Measurements from ENCODE around the gene ATP11C.

The ATP11C gene

DNA sequence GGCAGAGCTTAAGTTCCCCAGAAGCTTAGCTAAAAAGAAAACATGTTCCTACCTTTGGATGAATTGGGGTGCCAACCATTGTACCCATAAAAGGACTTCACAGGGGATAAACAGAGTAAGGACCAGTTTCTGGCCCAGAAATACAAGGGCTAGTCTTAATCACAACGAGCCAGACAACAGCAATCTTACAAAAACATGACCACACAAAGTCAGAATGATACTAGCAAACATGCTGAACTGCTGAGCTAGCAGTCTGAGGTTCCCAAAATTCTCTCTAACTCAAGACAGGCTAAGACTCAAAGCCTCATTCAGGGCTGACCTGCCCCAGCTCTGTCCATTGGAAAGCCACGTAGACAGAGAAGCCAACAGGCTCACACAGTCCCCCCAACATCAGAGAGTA is 40.3 kb downstream of the ATP11C start:
- Histone ChIP-seq H3K36me3 (ENCODE audit: insufficient read depth, low read length) (no peaks in the 10 kb centered on the region), H2AFZ (ENCODE audit: low read length, unreplicated experiment) (no peak overlapping the region), H3K4me3 (ENCODE audit: low read depth, low read length) (no peak overlapping the region), H3K79me2 (ENCODE audit: control insufficient read depth, insufficient read depth, low read length, unreplicated experiment) (peaks cover 17% of the 10 kb centered on the region), H3K27me3 (ENCODE audit: insufficient read depth, low read length) (no peaks in the 10 kb centered on the region), H3K27ac (ENCODE audit: low read depth, low read length) (no peak overlapping the region), H3K4me1 (ENCODE audit: control insufficient read depth, insufficient read depth, low read length, unreplicated experiment) (peaks cover 25% of the 10 kb centered on the region)

DNA sequence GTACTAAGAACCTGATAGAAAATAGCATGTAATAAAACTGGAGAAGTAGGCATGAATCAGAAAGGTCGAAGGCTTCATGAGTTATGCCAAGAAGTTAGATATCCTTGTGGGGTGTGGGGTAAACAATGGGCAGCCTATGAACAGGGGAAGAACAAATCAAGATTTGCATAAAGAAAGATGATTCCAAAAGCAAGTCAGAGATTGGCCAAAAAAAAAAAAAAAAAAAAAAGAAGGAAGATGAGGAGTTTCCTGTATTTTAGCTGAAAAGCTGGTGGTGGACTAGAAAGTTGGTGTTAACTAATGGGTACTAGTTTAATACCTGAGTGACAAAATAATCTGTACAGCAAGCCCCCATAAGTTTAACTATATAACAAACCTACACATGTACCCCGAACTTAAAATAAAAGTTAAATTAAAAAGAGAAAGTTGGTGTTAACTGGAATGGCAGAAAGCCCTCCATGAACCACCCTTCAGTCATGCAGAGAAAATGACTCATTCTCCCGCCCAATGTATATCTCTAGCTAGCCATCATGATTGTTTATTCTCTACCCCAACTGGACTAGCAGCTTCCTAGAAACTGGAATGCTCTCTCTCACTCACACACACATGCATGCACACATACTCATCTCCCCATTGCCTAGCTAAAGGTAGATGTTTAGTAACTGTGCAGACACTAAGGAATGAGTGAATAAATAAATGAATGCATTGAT is 41.7 kb downstream of the ATP11C start:
- peaks cover 17% of the 10 kb centered on the region for H3K79me2 ChIP-seq (ENCODE audit: control insufficient read depth, insufficient read depth, low read length, unreplicated experiment)
- peak overlapping the region; percentile 77 for H3K27ac ChIP-seq (ENCODE audit: low read depth, low read length)
- H3K4me1 ChIP-seq (ENCODE audit: control insufficient read depth, insufficient read depth, low read length, unreplicated experiment), result peaks cover 25% of the 10 kb centered on the region
- H3K4me3 ChIP-seq (ENCODE audit: low read depth, low read length), result peak overlapping the region; percentile 43; the same call in 1 of the 2 replicates
- H3K27me3 ChIP-seq (ENCODE audit: insufficient read depth, low read length), result no peaks in the 10 kb centered on the region
- H3K36me3 ChIP-seq (ENCODE audit: insufficient read depth, low read length), result no peaks in the 10 kb centered on the region
- H2AFZ ChIP-seq (ENCODE audit: low read length, unreplicated experiment), result no peak overlapping the region

GRCh38 chrX:139889760-139890159 is 43.1 kb downstream of the ATP11C start:
- H3K27me3 ChIP-seq (ENCODE audit: insufficient read depth, low read length), result no peaks in the 10 kb centered on the region
- H3K27ac ChIP-seq (ENCODE audit: low read depth, low read length), result peak overlapping the region; percentile 77; the same call in 1 of the 2 replicates
- peaks cover 18% of the 10 kb centered on the region for H3K79me2 ChIP-seq (ENCODE audit: control insufficient read depth, insufficient read depth, low read length, unreplicated experiment)
- H2AFZ ChIP-seq (ENCODE audit: low read length, unreplicated experiment), result no peak overlapping the region
- H3K4me1 ChIP-seq (ENCODE audit: control insufficient read depth, insufficient read depth, low read length, unreplicated experiment), result peaks cover 25% of the 10 kb centered on the region
- H3K36me3 ChIP-seq (ENCODE audit: insufficient read depth, low read length), result no peaks in the 10 kb centered on the region
- no peak overlapping the region for H3K4me3 ChIP-seq (ENCODE audit: low read depth, low read length)

DNA sequence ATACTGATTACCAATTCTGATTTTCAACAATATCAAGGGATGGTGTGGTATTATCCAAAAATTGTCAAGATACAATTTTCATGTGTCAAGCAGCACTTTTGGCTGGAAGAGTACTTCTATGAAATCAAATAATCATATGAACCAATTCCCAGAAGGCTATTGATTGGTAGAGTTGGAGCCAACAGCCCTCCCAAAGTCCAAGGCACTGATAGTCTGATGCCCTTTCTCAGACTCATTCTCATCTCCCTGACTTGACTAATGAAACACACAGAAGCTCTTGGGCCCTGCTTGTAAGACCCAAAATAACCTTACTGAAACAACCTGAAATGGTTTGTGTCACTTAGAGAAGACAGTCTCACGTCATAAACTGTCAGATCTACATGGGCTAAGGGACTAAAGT is 48.9 kb downstream of the ATP11C start:
- Histone ChIP-seq H3K27me3 (ENCODE audit: insufficient read depth, low read length) (no peaks in the 10 kb centered on the region), H3K36me3 (ENCODE audit: insufficient read depth, low read length) (no peaks in the 10 kb centered on the region), H3K4me3 (ENCODE audit: low read depth, low read length) (no peak overlapping the region), H3K27ac (ENCODE audit: low read depth, low read length) (no peak overlapping the region), H3K79me2 (ENCODE audit: control insufficient read depth, insufficient read depth, low read length, unreplicated experiment) (peaks cover 5% of the 10 kb centered on the region), H2AFZ (ENCODE audit: low read length, unreplicated experiment) (no peak overlapping the region), H3K4me1 (ENCODE audit: control insufficient read depth, insufficient read depth, low read length, unreplicated experiment) (peaks cover 34% of the 10 kb centered on the region)

DNA sequence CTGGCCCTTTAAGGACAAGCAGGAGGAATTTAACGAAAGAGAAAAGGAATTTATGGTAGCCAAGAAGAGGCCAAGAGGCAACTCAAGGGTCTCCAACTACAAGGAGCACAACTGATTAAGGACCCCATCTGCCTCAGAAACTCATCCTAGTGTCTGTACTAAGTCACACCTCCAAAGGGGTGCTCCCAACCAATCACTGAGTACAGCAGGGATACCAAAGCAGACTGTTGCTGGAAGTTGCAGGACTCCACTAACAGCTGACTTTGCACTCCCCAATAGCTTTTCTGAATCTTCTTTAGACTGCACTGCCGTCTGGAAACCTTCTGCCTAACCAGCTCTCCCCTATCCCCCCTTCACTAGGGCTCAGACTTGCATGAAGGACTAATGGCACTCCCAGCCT is 50.6 kb downstream of the ATP11C start:
- Histone ChIP-seq H3K4me3 (ENCODE audit: low read depth, low read length) (peak overlapping the region; percentile 60), H2AFZ (ENCODE audit: low read length, unreplicated experiment) (peak overlapping the region; percentile 50), H3K79me2 (ENCODE audit: control insufficient read depth, insufficient read depth, low read length, unreplicated experiment) (peaks cover 16% of the 10 kb centered on the region), H3K36me3 (ENCODE audit: insufficient read depth, low read length) (no peaks in the 10 kb centered on the region), H3K4me1 (ENCODE audit: control insufficient read depth, insufficient read depth, low read length, unreplicated experiment) (peaks cover 46% of the 10 kb centered on the region), H3K27me3 (ENCODE audit: insufficient read depth, low read length) (no peaks in the 10 kb centered on the region), H3K27ac (ENCODE audit: low read depth, low read length) (peak overlapping the region; percentile 95)

DNA sequence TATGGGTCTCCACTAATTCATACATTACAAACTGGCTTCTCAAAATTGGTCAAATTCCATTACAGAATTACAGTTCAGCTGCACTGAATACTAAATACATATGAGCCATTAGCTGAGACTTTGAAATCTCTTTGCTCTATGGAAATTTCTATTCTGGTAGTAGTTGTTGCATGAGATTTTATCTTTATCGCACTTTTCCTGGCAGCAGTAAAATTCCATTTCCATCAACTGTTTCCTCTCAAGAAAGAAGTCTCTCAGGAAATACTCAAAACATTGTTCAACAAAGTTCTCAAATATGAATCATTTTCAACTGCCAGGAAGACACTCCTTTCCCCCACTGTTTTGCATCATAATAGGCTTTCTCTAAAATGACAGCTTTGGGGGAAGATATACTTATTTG is 51.3 kb downstream of the ATP11C start:
- Histone ChIP-seq H3K27ac (ENCODE audit: low read depth, low read length) (peak overlapping the region; percentile 95), H2AFZ (ENCODE audit: low read length, unreplicated experiment) (no peak overlapping the region), H3K4me3 (ENCODE audit: low read depth, low read length) (peak overlapping the region; percentile 60), H3K79me2 (ENCODE audit: control insufficient read depth, insufficient read depth, low read length, unreplicated experiment) (peaks cover 16% of the 10 kb centered on the region), H3K36me3 (ENCODE audit: insufficient read depth, low read length) (no peaks in the 10 kb centered on the region), H3K4me1 (ENCODE audit: control insufficient read depth, insufficient read depth, low read length, unreplicated experiment) (peaks cover 50% of the 10 kb centered on the region), H3K27me3 (ENCODE audit: insufficient read depth, low read length) (no peaks in the 10 kb centered on the region)

DNA sequence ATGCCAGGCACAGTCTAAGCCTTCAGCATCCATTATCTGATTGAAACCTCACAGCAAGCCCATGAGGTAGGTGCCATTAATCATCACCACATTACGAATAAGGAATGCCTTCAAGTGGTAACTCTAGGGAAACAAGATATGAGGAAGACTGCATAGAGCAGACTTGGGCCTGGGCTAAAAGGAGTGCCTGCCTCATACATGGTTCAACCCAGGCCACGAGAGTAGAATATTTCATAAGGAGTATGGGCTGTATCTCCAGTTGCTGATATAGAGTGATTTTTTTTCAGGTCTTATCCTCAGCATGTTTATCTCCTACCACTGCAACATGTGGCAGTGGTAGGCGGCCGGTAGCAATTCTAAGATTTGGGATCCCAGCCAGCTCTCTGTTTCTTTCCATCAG is 51.7 kb downstream of the ATP11C start:
- H3K27me3 ChIP-seq (ENCODE audit: insufficient read depth, low read length), result no peaks in the 10 kb centered on the region
- H2AFZ ChIP-seq (ENCODE audit: low read length, unreplicated experiment), result peak overlapping the region; percentile 11
- no peaks in the 10 kb centered on the region for H3K36me3 ChIP-seq (ENCODE audit: insufficient read depth, low read length)
- H3K4me3 ChIP-seq (ENCODE audit: low read depth, low read length), result peak overlapping the region; percentile 60
- H3K27ac ChIP-seq (ENCODE audit: low read depth, low read length), result peak overlapping the region; percentile 95
- H3K79me2 ChIP-seq (ENCODE audit: control insufficient read depth, insufficient read depth, low read length, unreplicated experiment), result peaks cover 16% of the 10 kb centered on the region
- peaks cover 50% of the 10 kb centered on the region for H3K4me1 ChIP-seq (ENCODE audit: control insufficient read depth, insufficient read depth, low read length, unreplicated experiment)

GRCh38 chrX:139877710-139878414 is 55.0 kb downstream of the ATP11C start:
- H2AFZ ChIP-seq (ENCODE audit: low read length, unreplicated experiment), result no peak overlapping the region
- H3K36me3 ChIP-seq (ENCODE audit: insufficient read depth, low read length), result no peaks in the 10 kb centered on the region
- H3K27me3 ChIP-seq (ENCODE audit: insufficient read depth, low read length), result no peaks in the 10 kb centered on the region
- no peak overlapping the region for H3K27ac ChIP-seq (ENCODE audit: low read depth, low read length)
- H3K79me2 ChIP-seq (ENCODE audit: control insufficient read depth, insufficient read depth, low read length, unreplicated experiment), result peaks cover 15% of the 10 kb centered on the region
- H3K4me3 ChIP-seq (ENCODE audit: low read depth, low read length), result no peak overlapping the region
- peaks cover 50% of the 10 kb centered on the region for H3K4me1 ChIP-seq (ENCODE audit: control insufficient read depth, insufficient read depth, low read length, unreplicated experiment)

DNA sequence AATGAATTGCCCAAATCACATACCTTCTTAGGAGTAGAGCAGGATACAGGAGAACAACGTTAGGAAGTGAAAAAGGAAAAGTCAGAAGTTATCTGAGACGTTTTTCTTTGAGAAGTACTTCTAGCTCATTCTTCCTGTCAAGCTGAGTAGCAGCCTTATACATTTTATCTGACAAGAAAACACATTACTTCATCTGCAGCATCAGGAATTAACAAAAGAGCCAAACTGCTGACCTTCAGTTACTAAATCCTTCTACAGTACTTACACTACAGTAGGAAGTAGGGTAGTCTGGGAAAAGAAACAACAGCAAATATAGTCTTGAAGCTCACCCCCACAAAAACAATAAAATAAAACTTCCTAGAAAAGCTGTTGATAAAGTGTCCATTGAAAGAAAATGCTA is 57.0 kb downstream of the ATP11C start:
- Histone ChIP-seq H3K36me3 (ENCODE audit: insufficient read depth, low read length) (no peaks in the 10 kb centered on the region), H3K79me2 (ENCODE audit: control insufficient read depth, insufficient read depth, low read length, unreplicated experiment) (peaks cover 15% of the 10 kb centered on the region), H3K27me3 (ENCODE audit: insufficient read depth, low read length) (no peaks in the 10 kb centered on the region), H3K4me3 (ENCODE audit: low read depth, low read length) (no peak overlapping the region), H3K4me1 (ENCODE audit: control insufficient read depth, insufficient read depth, low read length, unreplicated experiment) (peaks cover 32% of the 10 kb centered on the region), H2AFZ (ENCODE audit: low read length, unreplicated experiment) (no peak overlapping the region), H3K27ac (ENCODE audit: low read depth, low read length) (no peak overlapping the region)

GRCh38 chrX:139869796-139870195 is 63.1 kb downstream of the ATP11C start:
- Histone ChIP-seq H2AFZ (ENCODE audit: low read length, unreplicated experiment) (no peak overlapping the region), H3K4me3 (ENCODE audit: low read depth, low read length) (no peak overlapping the region)

GRCh38 chrX:139864640-139865039 is 68.2 kb downstream of the ATP11C start:
- Histone ChIP-seq H3K4me3 (ENCODE audit: low read depth, low read length) (no peak overlapping the region), H3K79me2 (ENCODE audit: control insufficient read depth, insufficient read depth, low read length, unreplicated experiment) (no peaks in the 10 kb centered on the region), H2AFZ (ENCODE audit: low read length, unreplicated experiment) (no peak overlapping the region), H3K27ac (ENCODE audit: low read depth, low read length) (no peak overlapping the region), H3K27me3 (ENCODE audit: insufficient read depth, low read length) (no peaks in the 10 kb centered on the region), H3K4me1 (ENCODE audit: control insufficient read depth, insufficient read depth, low read length, unreplicated experiment) (no peaks in the 10 kb centered on the region), H3K36me3 (ENCODE audit: insufficient read depth, low read length) (no peaks in the 10 kb centered on the region)

More at GRCh38 chrX:139869796-139870195, 63.1 kb downstream of the ATP11C start:
- Histone ChIP-seq H3K79me2 (ENCODE audit: control insufficient read depth, insufficient read depth, low read length, unreplicated experiment) (no peaks in the 10 kb centered on the region), H3K36me3 (ENCODE audit: insufficient read depth, low read length) (no peaks in the 10 kb centered on the region), H3K27ac (ENCODE audit: low read depth, low read length) (no peak overlapping the region), H3K4me1 (ENCODE audit: control insufficient read depth, insufficient read depth, low read length, unreplicated experiment) (no peaks in the 10 kb centered on the region), H3K27me3 (ENCODE audit: insufficient read depth, low read length) (no peaks in the 10 kb centered on the region)

Measured in ACC112 (cell line).